Endodermal cell (in vitro differentiated cells): ENCODE data around the gene METRN. TPM values are rescaled to one million over a fixed set of nuclear protein-coding genes. Genes with fewer than 3 reads are reported as not detected.
A peak's percentile ranks its signal among the peaks of the same experiment; 100 is the strongest.

ENCODE experiments used
- DNase-seq: peaks from one replicate; pipeline ENCODE4 v3.0.0-alpha.2; 2017
- H3K27ac ChIP-seq: 2 replicates; pipeline ENCODE4 v1.5.1; 2013; ENCODE audit warnings: mild to moderate bottlenecking, low read depth, low read length, moderate library complexity
- H3K27me3 ChIP-seq: 2 replicates; pipeline ENCODE4 v1.6.1; 2013; ENCODE audit warnings: mild to moderate bottlenecking, low read length, moderate library complexity; ENCODE audit not compliant: insufficient read depth, control insufficient read depth, poor library complexity, severe bottlenecking
- H3K36me3 ChIP-seq: 2 replicates; pipeline ENCODE4 v1.7.0; 2013; ENCODE audit warnings: mild to moderate bottlenecking, low read length, moderate library complexity; ENCODE audit not compliant: control insufficient read depth, insufficient read depth
- H3K4me1 ChIP-seq: one replicate; pipeline ENCODE4 v1.7.0; 2013; ENCODE audit warnings: low read length; ENCODE audit not compliant: control insufficient read depth, insufficient read depth
- H3K4me3 ChIP-seq: 2 replicates; pipeline ENCODE4 v1.5.1; 2013; ENCODE audit warnings: mild to moderate bottlenecking, low read length, moderate library complexity
- H3K9ac ChIP-seq: 2 replicates; pipeline ENCODE4 v1.6.1; 2013; ENCODE audit warnings: mild to moderate bottlenecking, low read length, moderate library complexity; ENCODE audit not compliant: poor library complexity, severe bottlenecking; ENCODE audit errors: extremely low read depth
- H3K9me3 ChIP-seq: 2 replicates; pipeline ENCODE4 v1.6.1; 2013; ENCODE audit warnings: mild to moderate bottlenecking, low read length, moderate library complexity; ENCODE audit not compliant: control insufficient read depth
- H3K27ac Mint-ChIP-seq: 2 replicates; pipeline ENCODE4 v1.8.0; 2020; ENCODE audit warnings: mixed read lengths
- H3K27me3 Mint-ChIP-seq: 2 replicates; pipeline ENCODE4 v1.8.0; 2021; ENCODE audit warnings: mild to moderate bottlenecking, mixed read lengths; ENCODE audit not compliant: insufficient read depth
- H3K36me3 Mint-ChIP-seq: 2 replicates; pipeline ENCODE4 v1.8.0; 2020; ENCODE audit warnings: low read depth, mixed read lengths
- H3K4me1 Mint-ChIP-seq: 2 replicates; pipeline ENCODE4 v1.8.0; 2020; ENCODE audit warnings: mixed read lengths
- H3K4me3 Mint-ChIP-seq: 2 replicates; pipeline ENCODE4 v1.8.0; 2020; ENCODE audit warnings: mild to moderate bottlenecking, moderate library complexity, mixed read lengths
- H3K9me3 Mint-ChIP-seq: 2 replicates; pipeline ENCODE4 v1.8.0; 2020; ENCODE audit warnings: mild to moderate bottlenecking, mixed read lengths
- WGBS, 2 experiments: methylation state at CpG; one replicate each; pipeline versions ENCODE4 v1.1.5 to v1.1.7; 2013; ENCODE audit warnings: missing lambda C conversion rate in 2 of 2, mixed read lengths in 1 of 2; ENCODE audit not compliant: insufficient coverage in 1 of 2, insufficient read length in 1 of 2; 5-methylcytosine and 5-hydroxymethylcytosine counted together
- total RNA-seq, 2 donors: library from RNA; stranded (reverse); fragmentation: NEBNext Ultra II Directional in 1 of 2; extraction: Animal tissue kit (Norgen Biotek cat#: 25700) in 1 of 2; gene quantifications; 2 replicates in 1 of 2; 3 replicates in 1 of 2; pipeline ENCODE4 v1.2.1, GENCODE V29; 2021
- TF ChIP-seq, protein P1 (sequence below): fragments of 200-600 bp; sonication (generic); conservative IDR thresholded peaks from 2 replicates; pipeline ENCODE4 v1.5.0; 2021; ENCODE audit warnings: antibody characterized with exemption, mild to moderate bottlenecking

Gene METRN
- total RNA-seq, 2 donors from 2014 or later: 33.4 to 38.5 TPM

DNA sequence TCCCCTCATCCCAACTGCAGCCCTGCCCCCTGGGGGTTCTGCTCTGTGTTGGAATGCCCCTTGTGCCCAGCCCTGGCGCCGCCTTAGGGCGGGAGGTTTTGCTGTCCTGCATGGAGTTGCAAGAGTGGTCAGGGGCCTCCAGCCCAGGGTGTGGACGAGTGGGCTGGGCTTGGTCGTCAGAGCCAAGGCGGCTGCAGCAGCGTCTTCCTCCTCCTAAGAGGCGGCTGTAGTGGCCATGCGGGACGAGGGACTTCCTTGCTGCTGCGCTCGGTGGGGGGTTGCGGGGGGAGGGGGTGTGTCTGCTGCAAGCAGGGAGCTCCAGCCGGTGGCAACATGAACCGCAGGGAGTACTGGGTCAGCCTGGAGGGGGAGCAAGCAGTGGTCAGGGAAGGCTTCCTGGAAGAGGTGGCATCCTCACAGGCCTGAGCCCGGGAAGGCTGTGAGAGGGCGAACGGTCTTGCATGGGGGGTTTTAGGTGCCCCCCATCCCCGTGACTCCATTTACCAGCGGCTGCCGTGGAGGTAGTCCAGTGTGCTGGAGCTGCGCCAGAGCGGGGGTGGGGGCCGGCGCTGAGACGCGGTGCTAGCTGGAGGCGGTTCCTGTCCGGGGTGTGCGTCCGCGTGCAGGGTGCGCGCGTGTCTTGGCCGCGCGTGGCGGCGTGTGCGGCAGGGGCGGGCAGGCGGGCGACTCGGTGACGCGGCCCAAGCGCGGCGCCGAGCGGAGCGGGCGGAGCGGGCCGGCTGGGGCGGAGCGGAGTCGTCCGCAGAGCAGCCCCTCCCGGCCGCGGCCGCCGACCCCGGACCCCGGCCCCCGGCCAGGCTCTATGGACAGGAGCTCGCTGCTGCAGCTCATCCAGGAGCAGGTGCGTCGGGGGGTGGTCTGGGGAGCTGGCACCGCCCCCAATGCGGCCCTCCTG lies 39.7 kb upstream of the METRN start, which contains the start of gene RHBDL1:
Gene RHBDL1, plus strand, starts transcription at position 704 of the 916 bp plus-strand sequence. Its CDS starts 120 bp downstream, at position 824.
- TF ChIP-seq, protein P1, sequence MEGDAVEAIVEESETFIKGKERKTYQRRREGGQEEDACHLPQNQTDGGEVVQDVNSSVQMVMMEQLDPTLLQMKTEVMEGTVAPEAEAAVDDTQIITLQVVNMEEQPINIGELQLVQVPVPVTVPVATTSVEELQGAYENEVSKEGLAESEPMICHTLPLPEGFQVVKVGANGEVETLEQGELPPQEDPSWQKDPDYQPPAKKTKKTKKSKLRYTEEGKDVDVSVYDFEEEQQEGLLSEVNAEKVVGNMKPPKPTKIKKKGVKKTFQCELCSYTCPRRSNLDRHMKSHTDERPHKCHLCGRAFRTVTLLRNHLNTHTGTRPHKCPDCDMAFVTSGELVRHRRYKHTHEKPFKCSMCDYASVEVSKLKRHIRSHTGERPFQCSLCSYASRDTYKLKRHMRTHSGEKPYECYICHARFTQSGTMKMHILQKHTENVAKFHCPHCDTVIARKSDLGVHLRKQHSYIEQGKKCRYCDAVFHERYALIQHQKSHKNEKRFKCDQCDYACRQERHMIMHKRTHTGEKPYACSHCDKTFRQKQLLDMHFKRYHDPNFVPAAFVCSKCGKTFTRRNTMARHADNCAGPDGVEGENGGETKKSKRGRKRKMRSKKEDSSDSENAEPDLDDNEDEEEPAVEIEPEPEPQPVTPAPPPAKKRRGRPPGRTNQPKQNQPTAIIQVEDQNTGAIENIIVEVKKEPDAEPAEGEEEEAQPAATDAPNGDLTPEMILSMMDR: no peak
- no peaks in the 10 kb centered on the region for H3K27me3 ChIP-seq
- no peak within 1 kb of the TSS for H3K9ac ChIP-seq
- peaks cover 29% of the 10 kb centered on the region for H3K36me3 ChIP-seq
- Mint-ChIP-seq H3K4me1 (peaks cover 6% of the 10 kb centered on the region), H3K4me3 (peak within 1 kb of the TSS; percentile 50), H3K27ac (peak within 1 kb of the TSS; percentile 48), H3K36me3 (peaks cover 9% of the 10 kb centered on the region), H3K27me3 (no peaks in the 10 kb centered on the region), H3K9me3 (no peaks in the 10 kb centered on the region)
- 13 to 16% methylated on average over 19 to 73 of the region's 73 CpGs for WGBS, 2 experiments
- peak; percentile 89 for DNase-seq
- H3K4me3 ChIP-seq: no peak within 1 kb of the TSS
- H3K4me1 ChIP-seq: no peaks in the 10 kb centered on the region
- H3K9me3 ChIP-seq: no peaks in the 10 kb centered on the region
- no peak within 1 kb of the TSS for H3K27ac ChIP-seq

DNA sequence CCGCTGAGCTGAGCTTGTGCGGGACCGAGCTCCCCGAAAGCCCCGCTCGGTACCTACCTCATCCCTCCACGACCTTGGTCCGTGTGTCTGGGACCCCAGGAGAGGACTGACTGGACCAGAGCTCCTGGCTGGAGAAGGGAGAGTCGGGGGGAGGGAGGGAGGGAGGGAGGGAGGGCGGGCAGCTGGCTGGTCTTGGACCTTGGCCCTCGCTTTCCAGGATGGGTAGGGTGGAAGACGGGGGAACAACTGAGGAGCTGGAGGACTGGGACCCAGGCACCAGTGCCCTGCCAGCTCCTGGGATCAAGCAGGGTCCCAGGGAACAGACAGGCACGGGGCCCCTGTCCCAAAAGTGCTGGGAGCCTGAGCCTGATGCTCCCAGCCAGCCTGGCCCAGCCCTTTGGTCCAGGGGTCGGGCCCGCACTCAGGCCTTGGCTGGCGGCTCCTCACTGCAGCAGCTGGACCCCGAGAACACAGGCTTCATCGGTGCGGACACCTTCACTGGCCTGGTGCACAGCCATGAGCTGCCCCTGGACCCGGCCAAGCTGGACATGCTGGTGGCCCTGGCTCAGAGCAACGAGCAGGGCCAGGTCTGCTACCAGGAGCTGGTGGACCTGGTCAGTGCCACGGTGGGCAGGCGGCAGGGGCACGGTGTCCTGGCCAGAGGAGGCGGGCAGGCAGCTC lies 38.9 kb upstream of the METRN start:
- Histone ChIP-seq H3K4me1 (peaks cover under 1% of the 10 kb centered on the region), H3K27ac (no peak overlapping the region), H3K9me3 (no peaks in the 10 kb centered on the region), H3K27me3 (no peaks in the 10 kb centered on the region), H3K9ac (no peak overlapping the region), H3K4me3 (no peak overlapping the region), H3K36me3 (peaks cover 21% of the 10 kb centered on the region)
- Mint-ChIP-seq H3K4me3 (no peak overlapping the region), H3K27ac (no peak overlapping the region), H3K36me3 (peaks cover 8% of the 10 kb centered on the region), H3K4me1 (peaks cover 7% of the 10 kb centered on the region), H3K27me3 (no peaks in the 10 kb centered on the region), H3K9me3 (no peaks in the 10 kb centered on the region)
- 78 to 93% methylated on average over 7 to 23 of the region's 25 CpGs for WGBS, 2 experiments
- TF ChIP-seq, protein P1: no peak
- no peak for DNase-seq

DNA sequence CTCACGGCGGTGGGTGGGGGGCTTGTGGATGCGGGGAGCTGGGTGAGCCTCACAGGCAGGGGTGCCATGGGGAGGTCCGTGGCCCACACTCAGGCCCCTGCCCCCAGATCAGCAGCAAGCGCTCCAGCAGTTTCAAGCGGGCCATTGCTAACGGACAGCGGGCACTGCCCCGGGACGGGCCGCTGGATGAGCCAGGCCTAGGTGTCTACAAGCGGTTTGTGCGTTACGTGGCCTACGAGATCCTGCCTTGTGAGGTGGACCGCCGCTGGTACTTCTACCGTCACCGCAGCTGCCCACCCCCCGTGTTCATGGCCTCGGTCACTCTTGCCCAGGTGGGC lies 38.4 kb upstream of the METRN start:
- H3K4me1 Mint-ChIP-seq: peaks cover 12% of the 10 kb centered on the region
- Histone ChIP-seq H3K36me3 (peaks cover 21% of the 10 kb centered on the region), H3K27me3 (no peaks in the 10 kb centered on the region), H3K4me3 (no peak overlapping the region), H3K9me3 (no peaks in the 10 kb centered on the region), H3K9ac (no peak overlapping the region), H3K27ac (no peak overlapping the region), H3K4me1 (peaks cover 5% of the 10 kb centered on the region)
- TF ChIP-seq, protein P1: no peak
- H3K27ac Mint-ChIP-seq: no peak overlapping the region
- WGBS, 2 experiments: 96 to 97% methylated on average over 18 to 21 of the region's 21 CpGs
- H3K9me3 Mint-ChIP-seq: no peaks in the 10 kb centered on the region
- no peak overlapping the region for H3K4me3 Mint-ChIP-seq
- DNase-seq: no peak
- H3K27me3 Mint-ChIP-seq: no peaks in the 10 kb centered on the region
- H3K36me3 Mint-ChIP-seq: peaks cover 11% of the 10 kb centered on the region
